ENCODE data around the gene CROT. TPM values are rescaled to one million over a fixed set of nuclear protein-coding genes. Genes with fewer than 3 reads are reported as not detected.

Gene CROT
- total and polyA plus RNA-seq, 9 donors, result 8.0 to 21.8 (median 16.1) TPM

DNA sequence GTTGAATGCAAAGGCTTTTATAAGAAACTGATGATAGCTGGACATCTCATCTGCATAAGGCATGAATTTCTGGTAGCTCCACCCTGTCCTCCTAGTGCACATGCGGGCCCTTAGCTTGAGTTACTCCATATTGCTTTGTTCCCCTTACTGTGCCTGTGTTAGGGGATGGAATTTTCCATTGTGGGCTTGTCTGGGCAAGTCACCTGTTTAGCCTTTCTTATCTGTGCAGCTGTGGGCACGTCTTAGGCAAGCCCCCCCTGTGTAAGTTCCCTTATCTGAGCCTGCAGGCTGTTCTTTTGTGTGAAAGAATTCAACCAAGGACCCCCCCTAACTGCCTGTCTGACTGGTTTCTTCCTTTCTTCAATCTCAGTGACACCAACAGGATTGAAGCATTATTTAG is 14.5 kb upstream of the CROT start:
- intact Hi-C loops (cut with DNase I), result no loop called here
- no peaks in the 10 kb centered on the region for H3K4me1 ChIP-seq (ENCODE audit: insufficient read depth)
- H3K27me3 ChIP-seq, result no peaks in the 10 kb centered on the region
- no peak overlapping the region for H3K4me3 ChIP-seq
- no peak overlapping the region for H3K27ac ChIP-seq
- DNase-seq, result no peak
- H3K36me3 ChIP-seq, result no peaks in the 10 kb centered on the region
- TF ChIP-seq POLR2A (IDR thresholded peaks at IDR 0.05), result no peak
- no peak for TF ChIP-seq CTCF (IDR thresholded peaks at IDR 0.05)
- no peak for TF ChIP-seq EP300 (IDR thresholded peaks at IDR 0.05)
- H3K9me3 ChIP-seq, result peaks cover 0 to 28% of the 10 kb centered on the region in 2 donors
- WGBS, 3 donors, result 59 to 73% (median 62%) methylated on average over 2 of the region's 2 CpGs

- WGBS, 3 donors, result 93 to 94% (median 94%) methylated on average over 5 of the region's 5 CpGs
- no peak overlapping the region for H3K4me3 ChIP-seq
- DNase-seq, result no peak
- H3K27ac ChIP-seq, result no peak overlapping the region
- H3K36me3 ChIP-seq, result no peaks in the 10 kb centered on the region
- no peaks in the 10 kb centered on the region for H3K27me3 ChIP-seq
- no peaks in the 10 kb centered on the region for H3K4me1 ChIP-seq (ENCODE audit: insufficient read depth)
- TF ChIP-seq CTCF (IDR thresholded peaks at IDR 0.05) (no peak), EP300 (IDR thresholded peaks at IDR 0.05) (no peak), POLR2A (IDR thresholded peaks at IDR 0.05) (no peak)
- intact Hi-C loops (cut with DNase I), result no loop called here
- peaks cover 0 to 26% of the 10 kb centered on the region in 2 donors for H3K9me3 ChIP-seq
Measured at GRCh38 chr7:87331687-87332252, 13.7 kb upstream of the CROT start.

DNA sequence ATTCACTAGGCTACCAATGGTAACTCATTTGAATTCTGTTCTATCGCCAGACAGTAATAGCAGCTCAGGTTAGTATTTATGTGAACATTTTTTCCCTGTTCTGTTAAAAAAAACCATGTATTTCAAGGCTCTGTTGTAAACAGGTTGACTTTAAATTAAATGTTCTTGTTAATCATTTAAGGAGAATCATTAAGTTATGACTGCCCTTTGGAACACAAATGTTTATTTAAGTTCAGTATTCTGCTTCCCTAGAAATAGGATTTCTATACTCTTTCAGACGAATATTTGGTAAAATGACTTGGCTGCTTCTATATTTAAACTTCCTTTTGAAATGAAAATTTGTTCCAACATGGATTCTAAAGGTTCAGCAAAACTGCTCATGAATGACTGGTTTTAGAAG is 13.1 kb upstream of the CROT start:
- H3K4me3 ChIP-seq, result no peak overlapping the region
- intact Hi-C loops (cut with DNase I), result no loop called here
- no peak for DNase-seq
- no peak for TF ChIP-seq EP300 (IDR thresholded peaks at IDR 0.05)
- TF ChIP-seq POLR2A (IDR thresholded peaks at IDR 0.05), result no peak
- no peak for TF ChIP-seq CTCF (IDR thresholded peaks at IDR 0.05)
- H3K9me3 ChIP-seq, result peaks cover 0 to 21% of the 10 kb centered on the region in 2 donors
- no peaks in the 10 kb centered on the region for H3K27me3 ChIP-seq
- no peaks in the 10 kb centered on the region for H3K4me1 ChIP-seq (ENCODE audit: insufficient read depth)
- H3K27ac ChIP-seq, result no peak overlapping the region
- H3K36me3 ChIP-seq, result no peaks in the 10 kb centered on the region
- WGBS, 3 donors, result 89 to 92% (median 90%) methylated on average over 2 of the region's 2 CpGs

DNA sequence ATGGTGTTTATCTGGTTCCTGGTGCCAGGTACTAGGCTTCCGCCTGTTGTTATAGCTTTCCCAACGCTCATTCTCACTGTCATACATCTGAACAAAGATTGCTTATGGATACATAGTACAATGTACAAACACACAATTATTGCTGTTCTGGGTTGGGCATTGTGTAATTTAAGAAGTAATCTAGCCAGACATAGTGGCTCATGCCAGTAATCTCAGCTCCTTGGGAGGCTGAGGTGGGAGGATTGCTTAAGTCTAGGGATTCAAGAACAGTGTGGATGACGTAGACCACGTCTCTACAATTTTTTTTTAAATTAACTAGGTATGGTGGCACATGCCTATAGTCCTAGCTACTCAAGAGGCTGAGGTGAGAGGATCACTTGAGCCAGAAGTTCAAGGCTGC is 9.3 kb upstream of the CROT start:
- Histone ChIP-seq H3K36me3 (no peaks in the 10 kb centered on the region), H3K27ac (no peak overlapping the region), H3K4me1 (ENCODE audit: insufficient read depth) (no peaks in the 10 kb centered on the region), H3K4me3 (no peak overlapping the region), H3K9me3 (no peaks in the 10 kb centered on the region), H3K27me3 (no peaks in the 10 kb centered on the region)
- TF ChIP-seq POLR2A (IDR thresholded peaks at IDR 0.05) (no peak), CTCF (IDR thresholded peaks at IDR 0.05) (no peak), EP300 (IDR thresholded peaks at IDR 0.05) (no peak)
- intact Hi-C loops (cut with DNase I), result no loop called here
- WGBS, 3 donors, result 94 to 98% (median 94%) methylated on average over 4 of the region's 4 CpGs
- DNase-seq, result no peak

All from ovary (tissue), 9 donors.